NB4 (cell line): ENCODE measurements around the gene QTRT2.

ENCODE experiments used
- DNase-seq: peaks from one replicate; pipeline ENCODE4 v3.0.0; 2010; ENCODE audit warnings: low read depth
- H3K4me3 ChIP-seq: one replicate; pipeline ENCODE4 v1.5.1; 2011; ENCODE audit warnings: mild to moderate bottlenecking, low read depth, low read length, moderate library complexity
- MYC ChIP-seq: IDR thresholded peaks from 2 replicates; pipeline ENCODE4 v1.6.1; 2011; ENCODE audit warnings: low read depth, low read length
- POLR2A ChIP-seq: IDR thresholded peaks from 2 replicates; pipeline ENCODE4 v1.6.1; 2011; ENCODE audit warnings: mild to moderate bottlenecking; ENCODE audit not compliant: insufficient read length; ENCODE audit errors: extremely low read depth
- TF ChIP-seq, protein P1 (sequence below): IDR thresholded peaks from one replicate; pipeline ENCODE4 v1.5.1; 2012; ENCODE audit warnings: low read depth, low read length
- TF ChIP-seq, protein P2 (sequence below): IDR thresholded peaks from 2 replicates; pipeline ENCODE4 v1.6.1; 2011; ENCODE audit warnings: low read depth, low read length

Gene QTRT2

DNA sequence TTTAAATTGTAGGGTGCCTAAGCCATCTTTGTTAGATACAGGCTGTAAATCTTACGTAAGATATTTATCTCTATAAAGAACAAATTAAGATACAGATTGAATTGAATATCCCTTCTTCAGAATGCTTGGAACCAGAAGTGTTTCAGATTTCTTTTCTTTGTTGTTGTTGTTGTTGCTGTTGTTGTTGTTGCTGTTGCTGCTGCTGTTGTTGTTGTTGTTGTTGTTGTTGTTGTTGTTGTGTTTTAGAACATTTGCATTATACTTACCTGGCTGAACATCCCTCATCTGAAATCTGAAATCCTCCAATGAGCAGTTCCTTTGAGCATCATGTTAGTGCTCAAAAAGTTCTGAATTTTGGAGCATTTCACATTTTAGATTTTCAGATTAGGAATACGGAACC is 26.6 kb downstream of the QTRT2 start:
- TF ChIP-seq MYC = no peak
- TF ChIP-seq, protein P1, sequence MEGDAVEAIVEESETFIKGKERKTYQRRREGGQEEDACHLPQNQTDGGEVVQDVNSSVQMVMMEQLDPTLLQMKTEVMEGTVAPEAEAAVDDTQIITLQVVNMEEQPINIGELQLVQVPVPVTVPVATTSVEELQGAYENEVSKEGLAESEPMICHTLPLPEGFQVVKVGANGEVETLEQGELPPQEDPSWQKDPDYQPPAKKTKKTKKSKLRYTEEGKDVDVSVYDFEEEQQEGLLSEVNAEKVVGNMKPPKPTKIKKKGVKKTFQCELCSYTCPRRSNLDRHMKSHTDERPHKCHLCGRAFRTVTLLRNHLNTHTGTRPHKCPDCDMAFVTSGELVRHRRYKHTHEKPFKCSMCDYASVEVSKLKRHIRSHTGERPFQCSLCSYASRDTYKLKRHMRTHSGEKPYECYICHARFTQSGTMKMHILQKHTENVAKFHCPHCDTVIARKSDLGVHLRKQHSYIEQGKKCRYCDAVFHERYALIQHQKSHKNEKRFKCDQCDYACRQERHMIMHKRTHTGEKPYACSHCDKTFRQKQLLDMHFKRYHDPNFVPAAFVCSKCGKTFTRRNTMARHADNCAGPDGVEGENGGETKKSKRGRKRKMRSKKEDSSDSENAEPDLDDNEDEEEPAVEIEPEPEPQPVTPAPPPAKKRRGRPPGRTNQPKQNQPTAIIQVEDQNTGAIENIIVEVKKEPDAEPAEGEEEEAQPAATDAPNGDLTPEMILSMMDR = no peak
- TF ChIP-seq, protein P2, sequence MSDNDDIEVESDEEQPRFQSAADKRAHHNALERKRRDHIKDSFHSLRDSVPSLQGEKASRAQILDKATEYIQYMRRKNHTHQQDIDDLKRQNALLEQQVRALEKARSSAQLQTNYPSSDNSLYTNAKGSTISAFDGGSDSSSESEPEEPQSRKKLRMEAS = no peak
- no peak for TF ChIP-seq POLR2A
- DNase-seq = no peak
- no peak overlapping the region for H3K4me3 ChIP-seq

DNA sequence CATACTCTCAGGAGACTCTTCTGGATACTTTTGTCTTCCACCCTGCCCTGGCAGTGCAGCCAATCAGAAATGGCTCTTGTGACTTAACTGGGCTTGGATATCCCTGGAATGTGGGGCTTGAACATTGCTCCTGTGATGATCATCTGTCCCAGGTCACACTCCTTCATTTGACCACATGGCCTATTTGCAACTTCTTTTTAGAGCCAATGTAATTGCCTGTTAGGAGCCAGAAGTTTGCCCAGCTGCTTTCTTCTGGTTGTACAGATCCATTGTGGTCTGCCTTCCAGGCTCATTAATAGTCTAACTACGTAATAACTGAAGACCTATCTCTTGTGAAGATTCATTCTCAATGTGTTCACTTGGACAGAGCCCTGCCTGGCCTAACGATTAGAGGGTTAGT is 29.8 kb downstream of the QTRT2 start:
- DNase-seq = no peak
- TF ChIP-seq MYC = no peak
- TF ChIP-seq, protein P2 = no peak
- no peak for TF ChIP-seq POLR2A
- TF ChIP-seq, protein P1 = no peak

DNA sequence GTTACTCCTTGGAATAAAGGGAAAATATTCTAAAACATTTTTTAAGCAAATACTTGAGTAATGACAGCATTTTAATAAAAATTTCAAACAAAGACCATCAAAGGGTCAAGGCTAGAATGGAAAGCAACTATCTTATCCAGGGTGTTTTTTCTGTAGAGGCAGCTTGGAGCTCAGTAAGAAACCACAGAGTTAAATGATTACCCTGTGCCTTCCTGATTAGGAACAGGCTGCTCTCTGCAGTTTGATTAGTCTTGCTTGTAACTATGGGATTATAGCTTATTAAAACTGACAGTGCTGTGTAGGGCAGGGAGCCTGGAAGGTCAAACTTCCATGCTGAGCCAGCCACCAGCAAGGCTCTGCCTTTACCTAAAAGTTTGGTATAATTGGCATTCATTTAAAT is 33.1 kb downstream of the QTRT2 start:
- H3K4me3 ChIP-seq = no peak overlapping the region
- TF ChIP-seq MYC = no peak
- TF ChIP-seq, protein P2 = no peak
- no peak for DNase-seq

More for the DNA sequence above, 29.8 kb downstream of the QTRT2 start:
- H3K4me3 ChIP-seq = no peak overlapping the region

DNA sequence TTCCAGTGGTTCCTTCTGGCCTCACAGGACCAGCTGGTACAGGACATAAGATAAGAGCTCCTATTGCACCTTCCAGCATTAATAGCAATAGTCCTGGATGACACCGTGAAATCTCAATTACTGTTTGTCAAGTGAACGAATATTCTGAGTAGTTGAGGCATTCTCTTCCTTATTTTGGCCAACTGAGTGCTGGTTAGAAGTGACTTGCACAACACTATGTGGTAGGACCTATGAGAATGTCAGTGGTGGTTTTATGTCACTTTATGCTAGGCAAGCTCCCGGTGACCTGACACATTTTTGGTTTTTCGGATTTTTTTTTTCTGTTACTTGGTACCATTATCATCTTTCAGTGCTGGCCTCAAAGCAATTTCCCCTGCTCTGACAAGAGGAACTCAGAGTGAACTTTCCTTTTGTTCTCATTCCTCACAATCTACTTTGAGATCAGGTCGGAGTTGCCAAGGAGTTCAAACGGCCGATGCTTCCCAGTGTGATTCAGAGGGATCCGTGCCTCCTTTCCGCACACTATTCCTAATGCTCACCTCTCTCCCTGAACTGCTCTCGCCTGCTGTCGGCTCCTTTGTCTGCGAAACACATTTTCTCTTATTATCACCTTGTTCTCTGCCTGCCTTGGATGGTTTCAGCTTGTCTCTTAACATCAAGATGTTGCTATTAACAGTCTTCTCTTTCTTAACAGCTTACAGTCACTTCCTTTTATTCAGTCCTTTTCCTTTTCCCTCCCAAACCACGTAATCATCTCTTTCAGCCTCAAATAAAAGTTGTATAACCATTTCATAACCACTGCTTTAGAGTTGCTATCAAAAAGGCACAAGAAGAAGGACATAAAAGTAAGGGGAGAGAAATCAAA is 35.8 kb downstream of the QTRT2 start:
- DNase-seq = peak; percentile 75
- peak overlapping the region; percentile 26 for H3K4me3 ChIP-seq
- TF ChIP-seq, protein P1 = no peak
- TF ChIP-seq POLR2A = no peak
- no peak for TF ChIP-seq MYC
- TF ChIP-seq, protein P2 = no peak

DNA sequence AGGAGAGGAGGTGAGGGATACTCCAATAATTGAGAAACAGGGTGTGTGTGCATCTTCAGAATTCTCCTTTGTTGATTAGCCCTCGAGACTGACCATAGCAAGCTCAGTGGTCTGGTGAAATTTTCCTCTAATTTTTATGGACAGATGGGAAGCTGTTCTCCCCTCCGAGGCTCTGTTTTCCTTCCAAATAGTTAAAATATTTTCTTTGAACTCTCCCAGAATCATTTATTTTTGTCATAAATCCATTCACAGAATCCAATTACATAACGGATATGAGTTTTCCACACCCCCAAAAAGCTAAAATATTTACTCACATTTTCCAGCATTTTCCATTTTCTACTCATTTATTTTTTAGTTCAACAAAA is 36.5 kb downstream of the QTRT2 start:
- TF ChIP-seq POLR2A = no peak
- no peak overlapping the region for H3K4me3 ChIP-seq

DNA sequence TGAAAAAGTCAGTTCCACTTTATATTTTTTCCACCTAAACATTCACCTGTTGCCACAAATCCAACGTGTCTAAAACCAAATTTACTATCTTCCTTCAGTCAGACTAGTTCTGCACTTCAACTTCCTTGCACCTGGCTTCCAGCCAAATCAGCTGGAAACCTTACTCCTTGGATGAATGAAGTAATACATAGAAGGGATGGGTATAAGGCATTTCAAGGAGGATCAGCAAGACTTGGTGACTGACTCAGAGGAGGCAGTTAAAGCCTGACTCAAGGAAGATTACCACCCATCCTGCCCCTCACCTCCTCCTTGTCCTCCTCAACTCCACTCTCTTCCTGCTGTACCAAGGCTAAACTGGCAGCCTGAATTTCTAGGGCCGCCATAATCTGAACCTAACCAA is 37.1 kb downstream of the QTRT2 start:
- peak; percentile 15 for DNase-seq
- TF ChIP-seq MYC (no peak), POLR2A (no peak)
- TF ChIP-seq, protein P1 = no peak
- TF ChIP-seq, protein P2 = no peak
- no peak overlapping the region for H3K4me3 ChIP-seq

More for the DNA sequence above, 36.5 kb downstream of the QTRT2 start:
- no peak for DNase-seq

DNA sequence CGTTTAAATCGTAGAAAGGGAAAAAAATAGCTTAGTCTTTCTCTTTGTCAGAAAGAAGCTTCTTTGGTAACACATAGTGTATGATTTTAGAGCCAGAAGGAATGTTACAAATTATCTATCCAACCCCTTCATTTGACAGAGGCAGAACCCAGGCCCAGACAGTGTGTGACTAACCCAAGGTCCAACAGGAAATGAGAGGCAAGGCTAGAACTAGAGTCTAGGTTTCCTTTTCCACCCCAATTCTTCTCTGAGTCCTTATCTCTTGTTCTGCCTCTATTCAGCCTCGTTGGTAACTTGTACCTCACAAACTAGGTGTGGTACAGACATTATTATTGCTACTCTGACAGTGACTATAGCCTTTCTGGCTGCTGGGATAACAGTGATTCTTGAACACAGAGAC is 39.3 kb downstream of the QTRT2 start:
- no peak overlapping the region for H3K4me3 ChIP-seq
- TF ChIP-seq, protein P2 = no peak
- TF ChIP-seq MYC (no peak), POLR2A (no peak)
- TF ChIP-seq, protein P1 = no peak
- DNase-seq = no peak
